ENCODE data around the gene SLC2A3. TPM values are rescaled to one million over a fixed set of nuclear protein-coding genes. Genes with fewer than 3 reads are reported as not detected.
"Not testable (repeated sequence)": the region's sequence is repeated elsewhere in the genome, so short reads cannot be mapped to it uniquely, and the experiment has no call there.

The SLC2A3 gene
- total RNA-seq, 1 donor from 2014 or later: 226 TPM

DNA sequence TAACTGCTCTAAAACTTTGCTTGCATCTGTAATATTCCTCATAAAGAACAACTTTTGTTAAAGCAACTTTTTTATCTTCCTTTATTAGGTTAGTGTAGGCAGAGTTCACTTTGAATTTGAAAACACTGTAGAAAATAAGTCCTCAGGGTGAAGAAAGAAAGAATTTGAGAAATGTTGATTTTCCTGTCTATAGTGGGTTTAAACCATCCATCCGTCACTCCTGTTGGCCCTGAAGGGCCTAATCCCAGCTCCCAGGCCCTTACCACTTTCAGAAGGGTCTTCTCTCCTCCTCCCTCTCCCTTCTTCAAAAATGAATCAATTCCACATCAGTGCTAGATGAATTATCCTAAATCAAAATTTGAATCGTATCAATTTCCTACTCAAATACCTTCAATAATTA is 4.9 kb upstream of the SLC2A3 start:
- Mint-ChIP-seq H3K36me3 (ENCODE audit: low read depth) (no peaks in the 10 kb centered on the region), H3K27me3 (ENCODE audit: insufficient read depth) (no peaks in the 10 kb centered on the region), H3K27ac (no peak overlapping the region), H3K4me1 (ENCODE audit: low read depth) (peaks cover 8% of the 10 kb centered on the region), H3K4me3 (no peak overlapping the region), H3K9me3 (no peaks in the 10 kb centered on the region)
- intact Hi-C loops (cut with micrococcal nuclease): no loop called here
- no peak for DNase-seq (ENCODE audit: low spot score)

DNA sequence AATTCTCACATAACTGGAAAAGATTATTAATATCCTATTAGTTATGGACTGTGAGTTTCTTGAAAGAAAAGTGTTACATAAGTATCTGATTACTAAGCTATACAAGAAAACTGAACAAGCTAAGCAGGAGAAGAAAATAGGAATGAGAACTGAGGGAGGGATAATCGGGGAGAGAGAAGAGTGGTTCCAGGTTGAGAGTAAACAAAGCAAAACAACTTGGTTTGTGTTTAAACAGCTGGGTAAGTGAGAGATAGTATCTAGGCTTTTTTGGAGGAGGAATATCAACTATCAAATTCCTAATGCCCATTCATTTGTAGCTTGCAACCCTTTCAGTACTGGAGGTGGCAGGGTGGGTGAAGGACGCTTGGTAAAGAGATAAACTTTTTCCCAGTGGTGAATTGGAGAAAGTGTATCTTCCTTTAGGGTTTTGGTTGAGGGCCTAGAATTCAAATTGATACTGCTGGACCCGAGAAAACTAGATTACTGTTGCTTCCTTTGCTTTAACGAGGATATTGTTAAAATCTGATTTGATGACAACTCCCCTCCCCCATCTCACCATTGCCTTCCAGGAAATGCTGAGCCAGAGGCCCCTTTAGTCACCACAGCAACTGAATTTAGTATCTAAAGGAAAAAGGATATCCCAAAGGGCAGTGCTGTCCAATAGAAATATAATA is 2.0 kb upstream of the SLC2A3 start:
- intact Hi-C loops (cut with micrococcal nuclease): loop anchor here (2.0 to 5.0 kb wide), 2 partner anchors 305 to 986 kb away; partner anchors contain the start of gene PTPN6
- no peaks in the 10 kb centered on the region for H3K9me3 Mint-ChIP-seq
- H3K36me3 Mint-ChIP-seq (ENCODE audit: low read depth): no peaks in the 10 kb centered on the region

DNA sequence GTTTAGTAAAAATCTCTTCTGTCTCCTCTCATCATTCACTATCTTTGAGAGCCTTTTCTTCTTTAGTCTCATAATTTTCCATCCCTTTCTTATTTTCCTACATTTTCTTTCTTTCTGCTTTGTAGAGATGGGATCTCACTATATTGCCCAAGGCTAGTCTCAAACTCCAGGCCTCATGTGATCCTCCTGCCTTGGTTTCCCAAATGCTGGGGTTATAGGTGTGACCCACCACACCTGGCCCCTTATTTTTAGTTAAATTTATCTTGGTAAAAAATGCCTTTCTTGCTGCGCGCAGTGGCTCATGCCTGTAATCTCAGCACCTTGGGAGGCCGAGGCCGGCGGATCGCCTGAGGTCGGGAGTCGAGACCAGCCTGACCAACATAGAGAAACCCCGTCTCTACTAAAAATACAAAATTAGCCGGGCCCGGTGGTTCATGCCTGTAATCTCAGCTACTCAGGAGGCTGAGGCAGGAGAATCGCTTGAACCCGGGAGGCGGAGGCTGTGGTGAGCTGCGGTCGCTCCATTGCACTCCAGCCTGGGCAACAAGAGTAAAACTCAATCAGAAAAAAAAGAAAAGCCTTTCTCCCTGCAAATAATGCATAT is 996 bp downstream of the SLC2A3 start:
- peaks cover 16% of the 10 kb centered on the region for H3K36me3 Mint-ChIP-seq (ENCODE audit: low read depth)
- intact Hi-C loops (cut with micrococcal nuclease): loop anchor here (5.0 kb wide), 1 partner anchor 983 kb away; the partner anchor contains the start of gene PTPN6

More for the DNA sequence above, 2.0 kb upstream of the SLC2A3 start:
- no peaks in the 10 kb centered on the region for H3K27me3 Mint-ChIP-seq (ENCODE audit: insufficient read depth)
- peak overlapping the region; percentile 2 for H3K4me3 Mint-ChIP-seq
- H3K27ac Mint-ChIP-seq: peak overlapping the region; percentile 46
- H3K4me1 Mint-ChIP-seq (ENCODE audit: low read depth): peaks cover 8% of the 10 kb centered on the region
- DNase-seq (ENCODE audit: low spot score): no peak

DNA sequence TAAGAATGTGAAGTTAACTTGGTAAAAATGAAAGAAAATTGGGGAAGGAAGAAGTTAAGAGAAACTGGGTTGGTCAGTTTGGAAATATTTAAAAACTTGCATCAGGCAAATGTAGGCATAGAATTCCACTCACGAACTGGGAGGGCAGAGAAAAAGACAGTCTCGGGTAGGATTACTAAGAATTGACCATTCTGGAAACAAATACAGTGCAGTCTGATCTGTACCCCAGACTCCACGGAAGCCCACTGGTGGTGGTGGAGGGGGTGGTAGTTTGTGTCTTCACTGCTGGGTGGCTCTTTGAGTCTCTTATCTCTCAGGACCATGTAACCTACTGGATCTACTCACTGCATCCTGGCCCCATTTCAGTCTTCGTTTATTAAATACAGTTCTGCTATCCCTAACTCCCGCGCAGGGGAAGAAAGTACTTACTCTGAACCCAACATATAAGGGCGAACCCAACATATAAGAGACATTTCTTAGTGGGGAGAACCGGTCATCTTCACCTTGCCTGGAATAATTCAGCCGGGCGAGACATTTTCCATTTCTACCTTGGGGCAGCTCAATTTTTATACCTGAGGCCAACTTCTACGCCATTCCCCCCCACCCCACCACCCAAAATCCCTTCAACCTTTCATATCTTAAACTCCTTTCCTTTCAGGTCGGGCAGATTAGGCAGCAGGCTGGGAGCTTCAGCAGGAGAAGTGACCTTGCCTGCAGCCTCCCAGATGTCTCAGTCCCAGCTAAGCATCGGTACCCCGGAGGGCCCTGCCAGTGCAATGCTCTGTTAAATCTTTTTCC is 1.7 kb downstream of the SLC2A3 start:
- peaks cover 26% of the 10 kb centered on the region for H3K4me1 Mint-ChIP-seq (ENCODE audit: low read depth)
- H3K36me3 Mint-ChIP-seq (ENCODE audit: low read depth): peaks cover 21% of the 10 kb centered on the region
- no peaks in the 10 kb centered on the region for H3K9me3 Mint-ChIP-seq
- H3K27me3 Mint-ChIP-seq (ENCODE audit: insufficient read depth): no peaks in the 10 kb centered on the region
- intact Hi-C loops (cut with micrococcal nuclease): no loop called here
- no peak overlapping the region for H3K4me3 Mint-ChIP-seq
- no peak for DNase-seq (ENCODE audit: low spot score)
- H3K27ac Mint-ChIP-seq: no peak overlapping the region

More for the DNA sequence above, 996 bp downstream of the SLC2A3 start:
- Mint-ChIP-seq H3K27me3 (ENCODE audit: insufficient read depth) (no peaks in the 10 kb centered on the region), H3K4me1 (ENCODE audit: low read depth) (peaks cover 24% of the 10 kb centered on the region), H3K4me3 (no peak overlapping the region), H3K27ac (no peak overlapping the region), H3K9me3 (no peaks in the 10 kb centered on the region)
- DNase-seq (ENCODE audit: low spot score): no peak

DNA sequence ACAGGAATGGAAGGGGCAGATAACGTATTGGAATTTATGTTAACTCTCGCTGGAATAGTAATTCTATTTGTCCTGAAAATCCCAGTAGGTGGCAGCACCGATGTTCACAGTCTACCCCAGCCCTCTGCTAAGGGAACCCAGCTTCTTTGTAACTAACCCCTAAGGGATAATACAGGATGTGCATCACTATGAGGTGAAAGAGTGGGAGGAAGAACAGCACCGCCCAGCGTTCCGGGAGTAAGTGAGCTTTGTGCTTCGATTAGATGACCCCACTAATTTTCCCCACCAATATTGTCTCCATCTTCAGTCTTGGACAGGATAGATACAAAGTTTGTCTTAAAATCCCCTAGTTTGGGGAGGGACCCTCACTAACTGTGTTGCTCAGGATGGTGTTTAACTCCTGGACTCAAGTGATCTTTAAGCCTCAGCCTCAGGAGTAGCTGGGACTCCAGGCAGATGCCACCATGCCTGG is 2.7 kb downstream of the SLC2A3 start:
- DNase-seq (ENCODE audit: low spot score): peak; percentile 64
- no peaks in the 10 kb centered on the region for H3K27me3 Mint-ChIP-seq (ENCODE audit: insufficient read depth)
- H3K4me1 Mint-ChIP-seq (ENCODE audit: low read depth): peaks cover 36% of the 10 kb centered on the region
- intact Hi-C loops (cut with micrococcal nuclease): loop anchor here (1.0 kb wide), 5 partner anchors 57 to 149 kb away; partner anchors contain the start of gene NECAP1
- H3K4me3 Mint-ChIP-seq: no peak overlapping the region
- H3K36me3 Mint-ChIP-seq (ENCODE audit: low read depth): peaks cover 27% of the 10 kb centered on the region
- no peaks in the 10 kb centered on the region for H3K9me3 Mint-ChIP-seq
- H3K27ac Mint-ChIP-seq: no peak overlapping the region

DNA sequence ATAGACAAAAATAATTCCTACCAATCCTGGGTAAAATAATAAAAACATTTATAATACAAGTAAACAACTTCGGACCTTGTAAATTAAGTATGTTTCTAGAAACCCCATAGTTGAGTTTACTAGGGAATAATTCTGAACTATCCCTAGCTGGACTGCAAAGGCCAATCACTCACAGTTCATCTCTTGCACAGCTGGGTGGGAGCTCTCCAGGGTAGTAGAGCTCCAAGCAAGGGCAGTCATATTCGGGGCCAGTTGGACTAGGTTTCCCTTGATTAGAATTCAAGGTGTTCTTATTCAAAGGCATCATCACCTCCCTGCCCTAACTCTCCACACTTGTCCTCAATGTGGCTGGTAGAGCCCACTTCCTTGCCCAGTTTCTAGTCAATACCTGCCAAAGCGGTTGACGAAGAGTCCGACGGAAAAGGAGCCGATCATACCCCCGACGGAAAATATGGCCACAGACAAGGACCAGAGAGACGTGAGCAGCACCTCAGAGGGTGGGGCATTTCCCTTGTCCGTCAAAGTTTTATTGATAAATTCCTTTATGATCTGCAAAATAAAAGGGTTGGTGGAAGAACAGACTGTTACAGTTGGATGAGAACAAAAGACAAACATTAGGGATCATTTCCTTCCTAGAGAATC is 3.3 kb downstream of the SLC2A3 start:
- intact Hi-C loops (cut with micrococcal nuclease): loop anchor here (1.0 kb wide), 5 partner anchors 58 to 150 kb away; partner anchors contain the start of gene NECAP1
- not testable (repeated sequence) for H3K27me3 Mint-ChIP-seq (ENCODE audit: insufficient read depth); H3K4me3 Mint-ChIP-seq; H3K9me3 Mint-ChIP-seq; H3K27ac Mint-ChIP-seq; DNase-seq (ENCODE audit: low spot score)
- peaks cover 31% of the 10 kb centered on the region for H3K36me3 Mint-ChIP-seq (ENCODE audit: low read depth)
- H3K4me1 Mint-ChIP-seq (ENCODE audit: low read depth): peaks cover 35% of the 10 kb centered on the region

DNA sequence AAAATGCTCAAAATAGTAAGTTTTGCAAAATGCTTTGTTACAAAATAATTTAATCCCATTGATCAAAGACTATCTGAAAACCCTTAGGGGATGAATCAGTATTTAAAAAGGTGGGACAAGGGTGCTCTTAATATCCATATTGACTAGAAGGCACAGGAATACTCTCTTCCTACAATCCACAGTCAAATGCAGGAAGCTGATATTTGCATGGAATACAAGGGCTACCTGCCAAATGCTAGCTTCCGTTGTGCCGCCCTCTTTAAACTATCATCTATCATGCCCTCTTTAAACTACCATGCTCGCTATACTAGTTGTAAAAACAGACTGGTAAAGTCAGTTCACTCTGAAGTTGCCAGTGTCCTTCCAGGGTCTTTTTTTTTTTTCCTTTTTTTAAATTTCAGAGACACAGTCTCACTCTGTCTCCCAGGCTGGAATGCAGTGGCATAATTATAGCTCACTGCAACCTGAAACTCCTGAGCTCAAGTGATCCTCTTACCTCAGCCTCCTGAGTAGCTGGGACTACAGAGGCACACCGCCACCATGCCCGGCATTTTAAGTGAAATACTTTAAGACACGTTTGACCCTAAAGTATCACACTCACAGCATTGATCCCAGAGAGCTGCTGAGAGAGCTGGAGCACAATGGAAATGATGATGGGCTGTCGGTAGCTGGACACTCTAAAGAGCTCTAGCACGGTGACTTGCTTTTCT is 6.7 kb downstream of the SLC2A3 start:
- H3K9me3 Mint-ChIP-seq: no peaks in the 10 kb centered on the region
- no peak for DNase-seq (ENCODE audit: low spot score)
- H3K4me3 Mint-ChIP-seq: peak overlapping the region; percentile 13
- peak overlapping the region; percentile 75 for H3K27ac Mint-ChIP-seq
- H3K4me1 Mint-ChIP-seq (ENCODE audit: low read depth): peaks cover 56% of the 10 kb centered on the region
- H3K36me3 Mint-ChIP-seq (ENCODE audit: low read depth): peaks cover 53% of the 10 kb centered on the region
- intact Hi-C loops (cut with micrococcal nuclease): no loop called here
- H3K27me3 Mint-ChIP-seq (ENCODE audit: insufficient read depth): no peaks in the 10 kb centered on the region

DNA sequence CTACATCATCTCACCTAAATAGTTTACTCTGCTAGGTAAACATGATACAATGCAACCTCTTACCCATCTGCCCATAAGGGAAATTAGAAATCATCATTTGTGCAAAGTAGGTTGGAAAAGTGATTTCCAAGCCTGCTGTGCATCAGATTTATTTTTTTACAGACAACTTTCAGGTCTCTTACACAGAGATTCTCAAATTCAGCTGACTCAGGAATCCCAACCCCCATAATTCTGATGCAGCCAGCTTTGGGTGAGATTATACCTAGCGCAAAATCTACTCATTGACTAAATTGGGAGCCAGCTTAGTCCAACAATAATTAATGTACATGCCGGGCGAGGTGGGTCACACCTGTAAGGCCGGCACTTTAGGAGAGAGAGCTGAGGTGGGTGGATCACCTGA is 8.5 kb downstream of the SLC2A3 start:
- intact Hi-C loops (cut with micrococcal nuclease): no loop called here
- Mint-ChIP-seq H3K4me3 (peak overlapping the region; percentile 29), H3K4me1 (ENCODE audit: low read depth) (peaks cover 60% of the 10 kb centered on the region), H3K9me3 (no peaks in the 10 kb centered on the region), H3K36me3 (ENCODE audit: low read depth) (peaks cover 61% of the 10 kb centered on the region), H3K27ac (peak overlapping the region; percentile 2), H3K27me3 (ENCODE audit: insufficient read depth) (no peaks in the 10 kb centered on the region)
- DNase-seq (ENCODE audit: low spot score): no peak

DNA sequence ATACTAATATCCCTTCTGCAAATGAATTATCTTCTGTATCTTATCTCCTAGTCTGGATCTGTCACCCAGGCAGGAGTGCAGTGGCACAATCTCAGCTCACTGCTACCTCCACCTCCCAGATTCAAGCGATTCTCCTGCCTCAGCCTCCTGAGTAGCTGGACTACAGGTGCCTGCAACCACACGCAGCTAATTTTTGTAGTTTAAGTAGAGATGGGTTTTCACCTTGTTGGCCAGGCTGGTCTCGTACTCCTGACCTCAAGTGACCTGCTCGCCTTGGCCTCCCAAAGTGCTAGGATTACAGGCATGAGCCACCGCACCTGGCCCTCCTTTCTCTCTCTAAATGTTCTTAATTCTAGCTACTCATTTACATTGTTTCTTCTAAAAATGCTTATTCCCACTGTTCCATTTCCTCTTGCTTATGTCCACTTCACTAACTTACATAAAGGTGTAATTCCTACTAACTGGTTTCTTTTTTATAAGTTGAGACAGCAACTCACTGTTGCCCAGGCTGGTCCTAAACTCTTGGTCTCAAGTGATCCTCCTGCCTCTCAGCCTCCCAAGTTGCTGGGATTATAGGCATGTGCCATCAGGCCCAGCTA is 9.8 kb downstream of the SLC2A3 start:
- Mint-ChIP-seq H3K4me1 (ENCODE audit: low read depth) (peaks cover 63% of the 10 kb centered on the region), H3K27ac (peak overlapping the region; percentile 76), H3K36me3 (ENCODE audit: low read depth) (peaks cover 61% of the 10 kb centered on the region)
- H3K4me3 Mint-ChIP-seq; H3K27me3 Mint-ChIP-seq (ENCODE audit: insufficient read depth); DNase-seq (ENCODE audit: low spot score); H3K9me3 Mint-ChIP-seq; intact Hi-C loops (cut with micrococcal nuclease): not testable (repeated sequence)

DNA sequence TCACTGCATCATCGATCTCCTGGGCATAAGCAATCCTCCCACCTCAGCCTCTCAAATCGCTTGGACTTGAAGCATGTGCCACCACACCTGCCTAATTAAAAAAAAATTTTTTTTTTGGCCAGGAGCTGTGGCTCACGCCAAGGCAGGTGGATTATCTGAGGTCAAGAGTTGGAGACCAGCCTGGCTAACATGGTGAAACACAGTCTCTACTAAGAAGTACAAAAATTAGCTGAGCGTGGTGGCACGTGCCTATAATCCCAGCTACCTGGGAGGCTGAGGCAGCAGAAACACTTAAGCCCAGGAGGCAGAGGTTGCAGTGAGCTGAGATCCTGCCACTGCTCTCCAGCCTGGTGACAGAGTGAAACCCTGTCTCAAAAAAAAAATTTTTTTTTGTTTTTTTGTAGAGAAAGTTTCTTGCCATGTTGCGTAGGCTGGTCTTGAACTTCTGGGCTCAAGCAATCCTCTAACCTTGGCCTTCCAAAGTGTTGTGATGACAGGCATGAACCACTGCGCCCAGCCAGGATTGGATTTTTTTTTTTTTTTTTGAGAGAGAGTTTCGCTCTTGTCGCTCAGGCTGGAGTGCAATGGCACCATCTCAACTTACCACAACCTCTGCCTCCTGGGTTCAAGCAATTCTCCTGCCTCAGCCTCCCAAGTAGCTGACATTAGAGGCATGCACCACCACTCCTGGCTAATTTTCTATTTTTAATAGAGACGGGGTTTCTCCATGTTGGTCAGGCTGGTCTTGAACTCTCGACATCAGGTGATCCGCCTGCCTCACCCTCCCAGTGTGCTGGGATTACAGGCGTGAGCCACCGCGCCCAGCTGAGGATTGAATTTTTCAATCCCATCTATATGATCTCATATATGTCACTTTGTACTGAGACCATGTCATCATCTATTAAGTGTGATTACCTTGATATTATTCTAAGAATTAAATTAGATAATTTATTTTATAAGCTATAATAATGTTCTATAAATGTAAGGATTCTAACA is 12.4 kb downstream of the SLC2A3 start:
- H3K27me3 Mint-ChIP-seq (ENCODE audit: insufficient read depth): no peaks in the 10 kb centered on the region
- peaks cover 55% of the 10 kb centered on the region for H3K4me1 Mint-ChIP-seq (ENCODE audit: low read depth)
- peak overlapping the region; percentile 23 for H3K27ac Mint-ChIP-seq
- no peaks in the 10 kb centered on the region for H3K9me3 Mint-ChIP-seq
- DNase-seq (ENCODE audit: low spot score): no peak
- H3K36me3 Mint-ChIP-seq (ENCODE audit: low read depth): peaks cover 58% of the 10 kb centered on the region
- intact Hi-C loops (cut with micrococcal nuclease): no loop called here
- no peak overlapping the region for H3K4me3 Mint-ChIP-seq

DNA sequence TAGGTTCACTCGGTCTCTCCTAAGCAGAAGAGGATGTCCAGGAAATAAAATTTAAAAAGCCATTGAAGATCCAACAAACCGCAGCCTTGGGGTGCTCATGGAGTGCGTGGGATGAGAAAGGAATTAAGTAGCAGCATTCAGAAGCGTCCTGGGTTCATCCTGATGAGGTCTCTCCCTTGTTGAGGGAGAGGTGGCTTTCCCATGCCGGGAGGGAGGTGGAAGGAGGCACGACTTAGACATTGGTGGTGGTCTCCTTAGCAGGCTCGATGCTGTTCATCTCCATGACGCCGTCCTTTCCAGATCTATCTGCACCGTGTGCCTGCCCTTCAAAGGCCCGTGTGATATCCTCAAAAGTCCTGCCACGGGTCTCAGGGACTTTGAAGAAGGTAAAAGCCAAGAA is 14.8 kb downstream of the SLC2A3 start:
- H3K9me3 Mint-ChIP-seq; intact Hi-C loops (cut with micrococcal nuclease); H3K4me3 Mint-ChIP-seq; DNase-seq (ENCODE audit: low spot score); H3K27ac Mint-ChIP-seq; H3K27me3 Mint-ChIP-seq (ENCODE audit: insufficient read depth): not testable (repeated sequence)
- Mint-ChIP-seq H3K4me1 (ENCODE audit: low read depth) (peaks cover 37% of the 10 kb centered on the region), H3K36me3 (ENCODE audit: low read depth) (peaks cover 51% of the 10 kb centered on the region)
